IPS-18c (cell line): Measurements from ENCODE around the gene GUSB.
"Not testable (repeated sequence)": the region's sequence is repeated elsewhere in the genome, so short reads cannot be mapped to it uniquely, and the experiment has no call there.

Experiments
- H3K4me3 ChIP-seq: 2 replicates; pipeline ENCODE4 v1.7.0; 2013; ENCODE audit warnings: low read depth, mild to moderate bottlenecking, low read length, moderate library complexity; ENCODE audit not compliant: insufficient read depth
- H3K9me3 ChIP-seq: one replicate; pipeline ENCODE4 v1.6.1; 2013; ENCODE audit warnings: mild to moderate bottlenecking, low read length, moderate library complexity; ENCODE audit not compliant: control insufficient read depth, insufficient read depth

The GUSB gene

DNA sequence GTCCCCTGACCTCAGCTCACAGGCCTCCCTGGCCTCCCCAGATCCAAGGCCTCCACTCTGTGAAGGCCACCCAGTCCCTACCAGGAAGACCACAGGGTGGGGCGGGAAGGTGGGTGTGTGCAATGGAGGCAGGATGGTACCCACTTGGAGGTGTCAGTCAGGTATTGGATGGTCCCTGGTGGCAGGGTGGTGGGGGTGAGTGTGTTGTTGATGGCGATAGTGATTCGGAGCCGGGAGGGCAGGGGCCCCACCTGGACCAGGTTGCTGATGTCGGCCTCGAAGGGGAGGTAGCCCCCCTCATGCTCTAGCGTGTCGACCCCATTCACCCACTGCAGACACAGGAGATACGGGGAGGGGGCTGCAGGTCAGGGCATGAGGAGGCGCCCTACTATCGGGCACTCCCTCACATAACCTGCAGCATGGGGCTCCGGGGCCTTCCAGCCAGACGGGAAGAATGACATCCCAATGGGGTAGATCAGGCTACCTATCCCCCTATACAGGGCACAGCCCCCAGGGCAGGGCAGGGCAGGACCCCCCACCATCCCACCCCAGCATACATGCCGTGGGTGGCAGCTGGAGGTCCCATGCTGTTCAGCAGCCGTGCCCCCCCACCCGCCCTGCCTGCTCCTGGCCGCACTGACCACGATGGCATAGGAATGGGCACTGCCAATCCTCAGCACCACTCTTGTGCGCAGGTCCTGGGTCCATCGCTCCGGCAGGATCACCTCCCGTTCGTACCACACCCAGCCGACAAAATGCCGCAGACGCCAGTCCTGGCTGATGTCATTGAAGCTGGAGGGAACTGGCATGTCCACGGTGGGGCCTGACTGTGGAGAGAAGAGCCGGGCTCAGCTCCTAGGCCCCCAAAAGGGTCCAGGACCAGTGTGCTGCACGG, 2.2 kb downstream of the GUSB start:
- 0 out of 2 replicates have a peak overlapping the region, but pooled peaks have one; percentile 15 for H3K4me3 ChIP-seq
- peaks cover 3% of the 10 kb centered on the region for H3K9me3 ChIP-seq

DNA sequence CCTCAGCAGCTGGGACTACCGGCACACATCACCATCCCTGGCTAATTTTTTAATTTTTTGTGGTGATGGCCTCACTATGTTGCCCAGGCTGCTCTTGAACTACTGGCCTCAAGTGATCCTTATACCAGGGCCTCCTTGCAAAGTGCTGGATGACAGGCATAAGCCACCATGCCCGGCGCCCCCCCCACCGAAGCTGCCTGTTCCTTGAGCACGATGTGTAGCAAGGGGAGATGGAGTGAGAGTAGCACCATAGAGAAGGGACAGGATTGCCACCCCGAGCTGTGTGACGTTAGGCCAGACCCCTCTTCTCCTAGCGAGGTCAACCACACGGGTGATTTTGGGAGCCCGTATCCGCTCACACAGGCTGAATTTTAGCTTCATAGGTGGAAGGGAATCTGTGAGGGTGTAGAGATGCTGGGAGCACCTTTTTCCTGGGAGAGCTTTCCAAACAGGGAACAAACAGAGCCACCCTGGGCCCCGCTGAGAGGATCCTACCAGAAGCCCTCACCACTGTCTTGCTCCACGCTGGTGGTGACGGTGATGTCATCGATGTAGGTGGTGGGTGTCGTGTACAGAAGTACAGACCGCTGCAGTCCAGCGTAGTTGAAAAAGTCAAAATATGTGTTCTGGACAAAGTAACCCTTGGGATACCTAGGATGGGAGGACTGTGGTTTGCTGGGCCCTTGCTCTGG, 3.0 kb downstream of the GUSB start:
- H3K4me3 ChIP-seq: no peak overlapping the region
- H3K9me3 ChIP-seq: peaks cover 3% of the 10 kb centered on the region

DNA sequence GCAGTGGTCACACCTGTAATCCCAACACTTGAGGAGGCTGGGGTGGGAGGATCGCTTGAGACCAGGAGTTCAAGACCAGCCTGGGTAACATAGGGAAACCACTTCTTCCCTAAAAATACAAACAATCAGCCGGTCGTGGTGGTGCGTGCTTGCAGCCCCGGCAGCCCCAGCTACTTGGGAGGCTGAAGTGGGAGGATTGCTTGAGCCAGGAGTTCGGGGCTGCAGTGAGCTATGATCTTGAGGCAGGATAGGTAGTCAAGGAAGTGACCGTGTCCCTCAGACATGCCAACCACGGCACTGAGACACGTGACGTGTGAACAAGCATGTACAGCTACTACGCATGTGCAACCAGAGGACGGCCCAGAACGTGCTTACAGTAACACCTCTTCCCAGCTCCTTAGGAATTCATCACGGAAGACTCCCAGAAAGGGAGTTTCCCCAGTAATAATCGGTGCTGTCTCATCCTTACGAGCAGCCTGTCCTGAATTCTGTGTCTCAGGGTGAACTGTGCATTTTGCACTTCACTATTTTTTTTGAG, 5.3 kb downstream of the GUSB start:
- H3K4me3 ChIP-seq: no peak overlapping the region
- peaks cover under 1% of the 10 kb centered on the region for H3K9me3 ChIP-seq

DNA sequence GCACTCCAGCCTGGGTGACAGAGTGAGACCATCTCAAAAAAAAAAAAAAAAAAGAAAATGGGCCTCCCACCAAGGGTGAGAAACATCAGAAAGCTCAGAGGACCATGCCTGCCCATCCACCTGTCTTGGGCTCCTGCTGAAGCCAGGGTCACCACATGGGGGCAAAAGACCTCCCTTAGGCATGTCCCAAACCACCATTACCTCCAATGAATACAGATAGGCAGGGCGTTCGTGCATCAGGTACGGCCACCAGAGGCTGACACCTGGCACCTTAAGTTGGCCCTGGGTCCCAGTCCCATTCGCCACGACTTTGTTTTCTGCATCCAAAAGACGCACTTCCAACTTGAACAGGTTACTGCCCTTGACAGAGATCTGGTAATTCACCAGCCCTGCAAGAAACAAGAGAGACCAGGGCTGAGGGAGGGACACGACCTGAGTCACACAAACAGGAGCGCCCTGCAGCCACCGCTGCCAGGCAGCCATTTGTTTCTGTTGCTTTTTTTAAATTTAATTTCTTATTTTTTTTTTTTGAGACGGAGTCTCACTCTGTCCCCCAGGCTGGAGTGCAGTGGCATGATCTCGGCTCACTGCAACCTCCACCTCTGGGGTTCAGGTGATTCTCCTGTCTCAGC, 6.1 kb downstream of the GUSB start:
- Histone ChIP-seq H3K9me3 (peaks cover 3% of the 10 kb centered on the region), H3K4me3 (no peak overlapping the region)

DNA sequence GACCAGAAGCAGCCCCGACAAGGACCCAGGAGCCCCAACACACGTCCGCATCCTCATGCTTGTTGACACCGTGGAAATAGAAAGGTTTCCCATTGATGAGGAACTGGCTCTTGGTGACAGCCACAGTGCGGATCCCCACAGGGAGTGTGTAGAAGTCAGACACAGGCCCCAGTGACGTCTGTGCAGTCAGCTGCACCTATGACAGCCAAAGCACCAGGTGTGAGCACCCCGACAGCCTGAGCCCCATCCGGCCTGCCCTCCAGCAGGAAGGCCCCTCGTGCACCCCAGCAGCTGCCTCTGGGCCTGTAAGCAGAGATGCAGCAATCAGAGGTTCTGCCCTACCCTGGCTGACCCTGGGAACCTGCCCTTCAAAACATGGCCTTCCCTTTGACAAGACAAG, 7.1 kb downstream of the GUSB start:
- peaks cover 3% of the 10 kb centered on the region for H3K9me3 ChIP-seq
- H3K4me3 ChIP-seq: no peak overlapping the region

DNA sequence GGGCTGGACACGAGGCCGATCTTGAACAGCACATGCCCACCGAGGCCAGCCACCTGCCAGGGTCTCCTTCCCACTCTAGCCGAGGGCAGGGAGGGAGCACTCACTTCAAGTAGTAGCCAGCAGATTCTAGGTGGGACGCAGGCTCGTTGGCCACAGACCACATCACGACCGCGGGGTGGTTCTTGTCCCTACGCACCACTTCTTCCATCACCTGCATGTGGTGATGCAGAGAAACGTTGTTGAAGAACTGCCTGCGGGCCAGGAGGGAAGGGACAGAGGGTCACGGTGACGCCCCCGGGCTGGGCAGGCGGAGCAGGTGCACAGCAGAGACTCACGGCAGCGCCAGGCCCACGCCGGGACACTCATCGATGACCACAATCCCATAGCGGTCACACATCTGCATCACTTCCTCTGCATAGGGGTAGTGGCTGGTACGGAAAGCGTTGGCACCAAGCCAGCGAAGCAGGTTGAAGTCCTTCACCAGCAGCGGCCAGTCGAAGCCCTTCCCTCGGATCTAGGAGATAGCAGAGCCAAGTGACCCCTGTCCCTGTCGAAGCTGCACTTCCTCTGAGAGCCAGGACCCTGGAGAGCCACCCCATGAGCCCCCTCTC, 7.7 kb downstream of the GUSB start:
- Histone ChIP-seq H3K4me3 (no peak overlapping the region), H3K9me3 (peaks cover 3% of the 10 kb centered on the region)

DNA sequence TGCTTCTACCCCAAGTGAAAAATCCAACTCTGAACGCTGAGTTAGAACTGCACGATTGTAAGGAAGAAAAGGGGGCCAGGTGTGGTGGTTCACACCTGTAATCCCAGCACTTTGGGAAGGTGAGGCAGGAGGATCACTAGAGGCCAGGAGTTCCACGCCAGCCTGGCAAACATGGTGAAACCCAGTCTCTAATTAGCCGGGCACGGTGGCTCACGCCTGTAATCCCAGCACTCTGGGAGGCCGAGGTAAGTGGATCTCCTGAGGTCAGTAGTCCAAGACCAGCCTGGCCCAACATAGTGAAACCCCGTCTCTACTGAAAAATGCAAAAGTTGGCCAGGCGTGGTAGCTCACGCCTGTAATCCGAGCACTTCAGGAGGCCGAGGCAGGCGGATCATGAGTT, 9.0 kb downstream of the GUSB start:
- H3K4me3 ChIP-seq: no peak overlapping the region
- H3K9me3 ChIP-seq: peaks cover 3% of the 10 kb centered on the region

DNA sequence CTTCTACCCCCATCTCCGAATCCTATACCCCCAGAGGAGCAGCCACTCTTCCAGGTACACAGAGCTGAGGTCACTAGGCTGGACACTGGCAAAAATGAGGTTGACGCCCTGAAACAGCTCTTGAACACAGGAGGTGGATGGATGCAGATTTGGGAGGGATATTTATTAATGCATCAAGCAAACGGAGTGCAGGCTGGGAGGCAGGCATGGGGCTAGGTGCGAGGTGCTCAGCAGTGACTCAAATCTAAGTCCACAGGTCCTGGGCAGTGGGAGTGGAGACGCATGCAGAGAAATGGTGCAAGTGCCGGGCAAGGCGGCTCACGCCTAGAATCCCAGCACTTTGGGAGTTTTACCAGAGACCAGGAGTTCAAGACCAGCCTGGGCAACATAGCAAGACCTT, 11.0 kb downstream of the GUSB start:
- H3K4me3 ChIP-seq: no peak overlapping the region
- H3K9me3 ChIP-seq: peaks cover 3% of the 10 kb centered on the region

DNA sequence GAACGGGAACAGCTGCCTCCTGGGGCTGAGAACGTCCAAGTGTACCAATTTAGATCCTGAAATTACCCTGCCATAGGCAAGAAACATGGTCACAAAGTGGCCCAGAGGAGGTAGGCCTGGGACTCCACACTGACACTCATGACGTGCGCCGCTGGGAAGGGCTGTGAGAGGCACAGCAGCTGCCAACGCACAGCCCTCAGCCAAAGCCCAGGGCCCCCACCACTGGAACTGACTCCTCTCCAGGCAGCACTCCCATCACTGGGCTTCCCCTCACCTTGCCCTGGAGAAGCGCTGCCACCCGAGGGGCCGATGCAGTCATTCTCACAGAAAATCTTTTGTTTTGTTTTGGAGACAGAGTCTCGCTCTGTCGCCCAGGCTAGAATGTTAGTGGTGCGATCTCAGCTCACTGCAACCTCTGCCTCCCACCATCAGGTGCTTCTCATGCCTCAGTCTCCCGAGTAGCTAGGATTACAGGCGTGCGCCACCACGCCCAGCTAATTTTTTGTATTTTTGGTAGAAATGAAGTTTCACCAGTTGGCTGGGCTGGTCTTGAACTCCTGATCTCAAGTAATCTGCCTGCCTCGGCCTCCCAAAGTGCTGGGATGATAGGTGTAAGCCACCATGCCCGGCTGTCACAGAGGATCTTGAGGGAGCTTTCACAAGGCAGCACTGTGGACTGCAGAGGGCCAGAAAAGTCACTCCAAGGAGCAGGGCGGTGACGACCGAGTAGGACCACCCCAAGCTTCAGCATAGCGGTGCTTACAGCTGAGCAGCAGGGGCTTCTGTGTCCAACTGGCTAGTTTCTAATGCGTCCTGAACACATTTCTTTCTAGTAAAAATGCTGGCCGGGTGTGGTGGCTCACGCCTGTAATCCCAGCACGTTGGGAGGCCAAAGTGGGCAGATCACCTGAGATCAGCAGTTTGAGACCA, 13.5 kb downstream of the GUSB start:
- H3K9me3 ChIP-seq: peaks cover 3% of the 10 kb centered on the region
- no peak overlapping the region for H3K4me3 ChIP-seq

DNA sequence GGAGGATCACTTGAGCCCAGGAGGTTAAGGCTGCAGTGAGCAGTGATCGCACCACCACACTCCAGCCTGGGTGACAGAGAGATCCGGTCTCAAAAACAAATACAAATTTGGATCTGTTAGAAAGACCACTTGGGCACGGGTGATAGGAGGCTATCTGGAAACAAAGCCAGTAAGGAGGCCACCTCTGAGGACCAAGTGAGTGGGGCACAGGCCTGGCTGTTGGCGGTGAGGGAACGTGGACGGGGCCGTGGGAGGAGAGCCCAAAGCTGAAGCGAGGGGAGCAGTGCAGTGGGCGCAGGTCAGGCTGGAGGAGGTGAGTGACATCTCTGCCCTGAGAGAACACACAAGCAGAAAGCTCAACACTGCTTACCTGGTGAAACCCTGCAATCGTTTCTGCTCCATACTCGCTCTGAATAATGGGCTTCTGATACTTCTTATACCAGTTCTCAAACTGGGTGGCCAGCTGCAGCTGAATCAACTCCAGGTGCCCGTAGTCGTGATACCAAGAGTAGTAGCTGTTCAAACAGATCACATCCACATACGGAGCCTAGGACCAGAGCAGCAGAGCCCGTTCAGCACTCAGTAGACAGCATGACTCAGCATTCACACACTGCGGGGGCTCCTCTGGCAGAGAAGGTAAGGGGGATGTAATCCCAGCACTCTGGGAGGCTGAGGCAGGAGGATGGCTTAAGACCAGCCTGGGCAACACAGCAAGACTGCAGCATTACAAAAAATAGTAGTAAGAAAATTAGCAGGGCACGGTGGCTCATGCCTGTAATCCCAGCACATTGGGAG, 14.5 kb downstream of the GUSB start:
- Histone ChIP-seq H3K4me3 (no peak overlapping the region), H3K9me3 (peaks cover 3% of the 10 kb centered on the region)

DNA sequence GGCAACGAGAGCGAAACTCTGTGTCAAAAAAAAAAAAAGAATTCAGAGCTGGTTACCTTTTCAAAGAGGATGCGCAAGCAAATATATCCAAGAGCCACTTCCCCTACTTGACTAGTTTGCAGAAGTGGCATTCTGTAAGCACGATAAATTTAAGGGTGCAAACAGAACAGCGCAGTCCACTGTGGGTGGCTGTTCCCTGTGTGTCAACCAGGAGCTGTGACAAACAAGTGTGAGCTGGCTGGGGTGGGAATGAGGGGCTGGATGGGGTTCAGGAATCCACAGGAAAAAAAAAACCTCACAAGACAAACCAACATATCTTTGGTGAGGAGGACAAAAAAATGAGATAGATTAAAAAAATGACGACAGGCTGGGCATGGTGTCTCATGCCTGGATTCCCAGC, 15.9 kb downstream of the GUSB start:
- Histone ChIP-seq H3K4me3 (no peak overlapping the region), H3K9me3 (no peaks in the 10 kb centered on the region)

DNA sequence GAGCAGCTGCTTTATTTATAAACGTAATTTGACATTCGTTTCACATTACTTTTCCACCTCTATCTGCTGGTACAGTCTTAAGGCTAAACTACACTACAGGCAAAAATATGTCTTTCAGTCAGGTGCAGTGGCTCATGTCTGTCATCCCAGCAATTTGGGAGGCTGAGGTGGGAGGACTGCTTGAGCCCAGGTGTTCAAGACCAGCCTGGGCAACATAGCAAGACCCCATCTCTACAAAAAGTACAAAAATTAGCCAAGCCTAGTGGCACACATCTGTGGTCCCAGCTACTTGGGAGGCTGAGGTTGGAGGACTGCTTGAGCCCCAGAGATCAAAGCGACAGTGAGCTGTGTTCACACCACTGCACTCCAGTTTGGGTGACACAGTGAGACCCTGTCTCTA, 17.3 kb downstream of the GUSB start:
- not testable (repeated sequence) for H3K4me3 ChIP-seq, H3K9me3 ChIP-seq

DNA sequence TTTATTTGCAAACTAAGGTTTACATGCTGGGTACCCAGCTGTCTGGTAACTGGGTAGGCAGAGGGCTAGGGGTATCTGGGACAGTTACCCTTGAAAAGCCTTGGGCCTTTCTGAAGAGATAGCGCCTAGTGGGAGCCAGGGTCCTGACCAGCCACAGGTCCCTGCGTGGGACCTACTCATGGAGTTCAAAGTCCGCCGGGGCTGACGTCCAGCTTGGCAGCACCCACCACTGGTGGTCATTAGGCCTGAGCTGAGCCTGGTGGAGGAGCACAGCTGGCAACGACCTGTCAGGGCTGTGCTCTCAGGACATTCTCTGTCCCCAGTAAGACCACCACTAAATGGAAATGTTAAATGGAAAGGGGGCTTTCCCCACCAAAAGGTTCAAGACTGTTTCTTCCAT, 20.0 kb downstream of the GUSB start:
- no peak overlapping the region for H3K4me3 ChIP-seq
- H3K9me3 ChIP-seq: no peaks in the 10 kb centered on the region

DNA sequence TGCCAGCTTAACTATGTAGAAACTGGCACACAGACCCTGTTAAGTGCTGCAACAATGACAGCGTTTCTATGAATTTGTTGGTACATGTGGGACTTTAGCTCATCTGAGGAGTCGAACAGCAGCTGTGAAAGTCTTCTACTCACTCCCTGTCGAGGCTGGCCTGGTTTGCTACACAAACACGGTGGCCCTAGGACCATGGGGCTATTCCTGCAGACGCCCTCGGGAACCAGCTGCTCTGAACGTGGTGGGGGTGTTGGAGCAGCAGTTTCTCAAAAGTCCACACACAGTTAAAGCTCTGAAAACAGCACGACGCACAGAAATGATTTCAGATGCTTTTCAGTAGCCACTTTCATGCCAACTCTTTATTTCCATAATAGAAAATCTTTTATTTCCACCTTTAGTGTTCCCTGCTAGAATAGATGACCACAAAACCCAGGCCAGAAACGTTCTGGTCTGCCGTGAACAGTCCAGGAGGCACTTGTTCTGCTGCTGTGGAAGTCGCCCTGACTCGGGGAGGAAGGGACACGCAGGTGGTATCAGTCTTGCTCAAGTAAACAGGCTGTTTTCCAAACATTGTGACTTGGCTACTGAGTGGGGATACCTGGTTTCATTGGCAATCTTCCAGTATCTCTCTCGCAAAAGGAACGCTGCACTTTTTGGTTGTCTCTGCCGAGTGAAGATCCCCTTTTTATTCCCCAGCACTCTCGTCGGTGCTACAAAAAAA, 21.5 kb downstream of the GUSB start:
- Histone ChIP-seq H3K9me3 (no peaks in the 10 kb centered on the region), H3K4me3 (no peak overlapping the region)

DNA sequence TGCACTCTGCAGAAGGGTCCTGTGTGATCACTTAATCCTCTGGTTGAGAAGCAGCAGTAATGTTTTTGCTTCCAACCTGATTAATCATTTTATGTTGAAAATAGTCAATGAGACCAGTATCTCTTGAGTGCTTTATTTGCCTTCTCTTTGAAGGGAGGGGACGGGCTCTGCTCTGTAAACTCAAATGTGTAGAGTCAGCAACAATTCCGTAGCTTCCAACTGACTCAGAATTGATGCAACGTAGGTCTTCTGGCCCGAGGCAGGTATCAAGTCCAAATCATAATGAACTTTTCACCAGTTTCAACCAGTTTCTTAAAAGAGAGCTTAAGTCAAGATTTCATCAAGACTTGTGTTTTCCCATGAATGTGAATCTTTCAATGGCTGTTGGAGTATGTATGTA, 26.3 kb downstream of the GUSB start:
- Histone ChIP-seq H3K9me3 (no peaks in the 10 kb centered on the region), H3K4me3 (no peak overlapping the region)
